HG02840 (cell line): ENCODE data around the gene SLC9C1.

Experiments
- ATAC-seq: cut with Tn5 transposase; IDR thresholded peaks from one replicate; pipeline ENCODE4 v1.9.1; 2021; ENCODE audit warnings: mild to moderate bottlenecking, moderate library complexity, moderate number of reproducible peaks; ENCODE audit not compliant: unreplicated experiment, low FRiP score

Gene SLC9C1

GRCh38 chr3:112308151-112308911 lies 14.3 kb upstream of the SLC9C1 start:
- no peak for ATAC-seq

- no peak for ATAC-seq
These were observed 13.5 kb upstream of the SLC9C1 start for GRCh38 chr3:112307557-112307956.

DNA sequence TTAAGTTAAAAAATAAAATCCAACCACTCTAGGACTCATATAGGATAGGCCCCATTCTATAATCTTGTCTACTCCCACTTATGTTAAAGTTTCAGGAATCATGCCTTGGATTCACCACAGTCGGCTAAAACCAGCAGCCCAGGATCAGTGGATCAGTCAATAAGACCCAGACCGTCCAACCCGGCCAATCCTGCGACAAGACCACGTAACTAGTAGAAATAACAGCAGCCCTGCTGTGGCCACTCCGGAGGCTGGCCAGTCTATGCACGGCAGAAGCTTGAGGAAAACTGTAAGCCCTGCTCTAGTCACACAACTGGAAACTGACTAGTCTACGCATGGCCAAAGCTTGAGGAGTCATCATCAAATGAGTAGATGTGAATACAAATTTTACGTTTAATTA lies 12.8 kb upstream of the SLC9C1 start:
- no peak for ATAC-seq

- no peak for ATAC-seq
These were observed 10.6 kb upstream of the SLC9C1 start for GRCh38 chr3:112304611-112305010.

- no peak for ATAC-seq
These were observed 9.8 kb upstream of the SLC9C1 start for GRCh38 chr3:112303764-112304325.

GRCh38 chr3:112302881-112303763 lies 9.1 kb upstream of the SLC9C1 start:
- ATAC-seq = no peak

GRCh38 chr3:112302150-112302830 lies 8.3 kb upstream of the SLC9C1 start:
- ATAC-seq = no peak

GRCh38 chr3:112298781-112299180 lies 4.8 kb upstream of the SLC9C1 start:
- ATAC-seq = no peak

- ATAC-seq = no peak
These were observed 3.7 kb upstream of the SLC9C1 start for GRCh38 chr3:112297714-112298113.

DNA sequence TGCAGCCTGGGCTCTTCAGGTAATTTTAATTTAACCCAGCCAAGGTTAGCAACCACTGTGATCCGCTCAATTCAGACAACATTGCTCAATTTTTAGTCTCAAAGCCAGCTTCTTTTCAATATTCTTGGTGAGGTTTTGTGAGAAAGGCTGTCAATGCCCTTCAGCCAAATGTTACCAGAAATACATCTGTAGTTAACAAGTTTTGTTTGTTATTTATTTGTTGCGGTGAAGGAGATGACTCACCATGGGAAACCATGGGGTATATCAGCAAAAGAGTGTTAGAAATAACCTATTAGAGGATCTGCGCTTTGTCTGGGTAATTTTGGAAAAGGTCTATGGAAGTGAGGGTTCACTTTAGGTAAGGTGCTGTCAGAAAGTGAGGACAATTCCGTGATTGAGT lies 5.0 kb downstream of the SLC9C1 start:
- no peak for ATAC-seq

GRCh38 chr3:112280266-112280665 lies 13.8 kb downstream of the SLC9C1 start:
- no peak for ATAC-seq

GRCh38 chr3:112273536-112273935 lies 20.5 kb downstream of the SLC9C1 start:
- ATAC-seq = no peak

- ATAC-seq = no peak
These were observed 32.3 kb downstream of the SLC9C1 start for GRCh38 chr3:112261742-112262141.

DNA sequence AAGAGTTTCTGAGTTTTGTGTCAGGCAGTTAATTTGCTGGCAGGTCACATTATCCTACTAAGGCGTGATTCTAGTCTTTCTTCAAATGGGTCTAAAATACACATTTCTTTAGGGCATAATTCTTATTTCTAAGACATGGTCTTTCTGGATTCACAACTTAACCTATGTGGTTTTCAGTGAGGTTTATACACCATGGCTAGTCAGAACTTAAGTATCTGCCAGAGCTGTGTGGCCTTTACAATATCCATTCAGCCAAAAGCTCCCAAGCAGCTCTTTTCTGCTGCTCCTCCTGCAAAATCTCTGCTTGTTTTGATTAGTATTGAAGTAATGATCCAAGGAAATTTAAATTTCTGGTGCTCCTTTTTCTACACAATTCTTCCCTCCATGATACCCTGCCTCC lies 33.5 kb downstream of the SLC9C1 start:
- ATAC-seq = no peak

DNA sequence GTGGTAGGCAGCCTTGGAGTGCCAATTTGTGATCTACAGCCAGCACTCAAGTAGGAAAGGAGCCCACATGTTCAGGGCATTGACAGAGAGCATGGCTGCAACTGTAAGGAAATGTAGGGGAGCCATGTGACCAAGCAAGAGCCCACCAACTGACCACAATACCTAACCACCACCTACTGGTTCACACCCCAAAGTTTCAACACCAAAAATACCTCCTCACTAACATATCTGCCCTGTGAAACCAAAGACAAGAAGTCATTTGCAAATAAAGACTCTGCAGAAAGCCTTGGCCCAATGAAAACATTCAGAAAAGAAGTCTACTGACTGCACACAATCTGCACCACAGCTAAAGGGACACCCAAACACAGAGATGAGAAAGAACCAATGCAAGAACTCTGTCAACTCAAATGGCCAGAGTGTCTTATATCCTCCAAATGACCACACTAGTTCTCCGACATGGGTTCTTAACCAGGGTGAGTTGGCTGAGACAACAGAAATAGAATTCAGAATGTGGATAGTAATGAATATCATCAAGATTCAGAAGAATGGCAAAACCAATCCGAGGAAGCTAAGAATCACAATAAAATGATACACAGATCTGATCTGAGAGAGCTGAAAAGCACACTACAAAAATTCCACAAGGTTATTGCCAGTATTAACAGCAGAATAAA lies 40.6 kb downstream of the SLC9C1 start:
- ATAC-seq = no peak

DNA sequence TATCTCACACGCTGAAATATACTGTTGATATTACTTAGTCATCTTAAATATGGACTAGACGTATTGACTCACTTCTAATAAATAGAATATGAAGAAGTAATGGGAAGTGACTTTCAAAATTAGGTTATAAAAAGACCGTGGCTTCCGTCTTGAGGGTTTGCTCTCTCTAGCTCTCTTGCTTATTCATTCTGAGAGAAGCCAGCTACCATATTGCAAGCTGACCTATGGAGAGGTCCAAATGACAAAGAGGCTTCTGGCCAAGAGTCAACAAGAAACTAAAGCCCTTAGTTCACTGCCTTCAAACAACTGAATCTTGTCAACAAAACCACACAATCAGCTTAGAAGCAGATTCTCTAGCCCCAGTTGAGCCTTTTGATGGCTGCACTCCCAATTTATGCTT lies 46.1 kb downstream of the SLC9C1 start:
- no peak for ATAC-seq

DNA sequence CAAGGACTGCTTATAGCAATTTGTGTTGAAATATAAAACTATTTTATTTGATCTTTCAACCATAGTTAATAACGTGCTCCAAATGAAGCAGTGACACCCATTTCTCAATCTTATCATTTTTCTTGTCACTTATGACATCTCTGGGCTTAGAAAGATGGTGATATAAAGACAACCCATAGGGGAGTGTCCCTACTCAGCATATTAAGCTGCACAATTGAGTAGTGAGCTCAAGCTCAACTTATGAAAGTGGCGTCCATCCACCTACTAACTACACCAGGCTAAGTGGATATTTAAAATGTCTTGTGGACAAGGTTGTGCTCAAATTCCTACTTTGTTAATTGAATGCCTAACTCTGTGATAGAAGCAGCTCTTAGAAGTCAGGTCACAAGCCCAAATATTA lies 46.7 kb downstream of the SLC9C1 start:
- no peak for ATAC-seq

DNA sequence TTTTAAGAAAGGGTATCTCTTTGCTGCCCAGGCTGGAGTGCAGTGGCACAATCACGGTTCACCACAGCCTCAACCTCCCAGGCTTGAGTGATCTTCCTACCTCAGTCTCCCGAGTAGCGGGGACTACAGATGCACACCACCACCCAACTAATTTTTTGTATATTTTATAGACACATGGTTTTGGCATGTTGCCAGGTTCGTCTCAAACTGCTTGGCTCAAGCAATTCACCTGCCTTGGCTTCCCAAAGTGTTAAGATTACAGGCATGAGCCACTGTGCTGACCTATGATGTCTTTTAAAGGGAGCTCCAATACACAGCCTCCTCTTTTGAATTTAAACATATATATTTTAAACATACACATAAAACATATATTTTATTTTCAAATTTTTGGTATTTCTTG lies 60.9 kb downstream of the SLC9C1 start:
- no peak for ATAC-seq

DNA sequence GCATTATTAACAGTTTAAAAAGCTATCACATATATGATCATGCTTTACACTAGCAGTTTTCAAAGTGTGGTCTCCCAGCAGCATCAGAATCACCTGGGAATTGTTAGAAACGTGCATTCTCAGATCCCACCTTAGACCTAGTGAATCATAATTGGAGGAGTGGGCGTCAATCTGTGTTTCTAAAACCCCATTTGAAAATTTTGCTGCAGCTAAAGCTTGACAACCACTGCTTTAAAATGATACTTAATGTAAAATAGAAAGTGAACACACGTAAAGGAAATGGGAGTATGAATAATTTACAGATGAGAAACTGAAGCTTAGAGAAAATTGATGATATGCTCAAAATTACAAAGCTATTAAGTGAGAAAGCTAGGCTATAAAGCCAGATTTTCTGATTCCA lies 62.3 kb downstream of the SLC9C1 start:
- ATAC-seq = no peak

GRCh38 chr3:112230033-112230432 lies 64.0 kb downstream of the SLC9C1 start:
- no peak for ATAC-seq
